K562 (cell line): Measurements from ENCODE around the gene TBXAS1. TPM values are rescaled to one million over a fixed set of nuclear protein-coding genes. Genes with fewer than 3 reads are reported as not detected.

Experiments used
- CBFA2T2 ChIP-seq: fragments of 450-650 bp; conservative IDR thresholded peaks from 2 replicates; pipeline ENCODE4 v1.6.1; 2017; ENCODE audit warnings: mild to moderate bottlenecking
- GABPA ChIP-seq: fragments of 200-800 bp; sonication (Bioruptor generic); conservative IDR thresholded peaks from 2 replicates; pipeline ENCODE4 v1.6.1; 2016; ENCODE audit warnings: low read depth, missing genetic modification characterization, missing compliant biosample characterization
- GTF2A2 ChIP-seq: IDR thresholded peaks from 2 replicates; pipeline ENCODE4 v1.6.1; 2016; ENCODE audit warnings: mild to moderate bottlenecking, missing genetic modification characterization, missing compliant biosample characterization
- NKRF ChIP-seq: fragments of 450-650 bp; IDR thresholded peaks from 2 replicates; pipeline ENCODE4 v1.6.1; 2016; ENCODE audit warnings: borderline replicate concordance
- NR2C1 ChIP-seq, 2 experiments: fragments of 450-650 bp; IDR thresholded peaks; 2 replicates each; pipeline ENCODE4 v1.6.1; 2017; ENCODE audit warnings: mild to moderate bottlenecking in 2 of 2, antibody characterized with exemption in 1 of 2, inconsistent platforms in 1 of 2, missing compliant biosample characterization in 1 of 2, missing genetic modification characterization in 1 of 2
- PCBP1 ChIP-seq: fragments of 200-400 bp; formaldehyde crosslinking; IDR thresholded peaks from 2 replicates; pipeline ENCODE4 v1.6.1; 2018; ENCODE audit warnings: mild to moderate bottlenecking, low read depth, low read length; ENCODE audit not compliant: poor library complexity, severe bottlenecking
- POLR2AphosphoS5 ChIP-seq: IDR thresholded peaks from 2 replicates; pipeline ENCODE4 v1.6.1; 2011; ENCODE audit warnings: mild to moderate bottlenecking, low read depth, low read length, moderate library complexity; ENCODE audit not compliant: control insufficient read depth, insufficient read depth
- PREB ChIP-seq: sonication (generic); formaldehyde crosslinking; IDR thresholded peaks from 2 replicates; pipeline ENCODE4 v1.8.1; 2023; ENCODE audit warnings: mild to moderate bottlenecking, missing genetic modification reagents
- RHOXF2B ChIP-seq: fragments of 250-450 bp; sonication (Bioruptor Pico); conservative IDR thresholded peaks from 2 replicates; pipeline ENCODE4 v1.5.1; 2021
- TBL1XR1 ChIP-seq, 2 experiments: IDR thresholded peaks; 2 replicates each; pipeline ENCODE4 v1.6.1; 2012; ENCODE audit warnings: improper control_type of control experiment in 2 of 2, low read length in 2 of 2, mild to moderate bottlenecking in 1 of 2
- ZC3H11A ChIP-seq: IDR thresholded peaks from 2 replicates; pipeline ENCODE4 v1.6.1; 2012; ENCODE audit warnings: low read depth, low read length, improper control_type of control experiment
- ZNF384 ChIP-seq: IDR thresholded peaks from 2 replicates; pipeline ENCODE4 v1.6.1; 2012; ENCODE audit warnings: low read depth, low read length, improper control_type of control experiment
- polyA plus RNA-seq, 8 experiments: library from polyadenylated mRNA; depleted of rRNA in 4 of 8; stranded (reverse) in 5 of 8; unstranded in 3 of 8; fragments of >200 nt; fragmentation: Nextera tagmentation in 2 of 8; fragmentation: Illumina TruSeq in 1 of 8; extraction: Ambion mirVana in 2 of 8; extraction: Trizol in 1 of 8; gene quantifications; 2 replicates each; pipeline versions ENCODE4 v1.2.1 to v1.2.3, GENCODE V29; 2011 to 2014; ENCODE audit warnings: inconsistent platforms in 1 of 8, missing spikeins in 1 of 8
- total RNA-seq, 7 experiments: library from RNA; depleted of rRNA in 6 of 7; stranded (reverse); fragments of >200 nt in 6 of 7; fragmentation: Illumina TruSeq in 2 of 7; extraction: Trizol in 2 of 7; gene quantifications; 2 replicates each; pipeline versions ENCODE4 v1.2.1 to v1.2.3, GENCODE V29; 2011 to 2021; ENCODE audit warnings: low replicate concordance in 1 of 7
- TF ChIP-seq, protein P1 (sequence below): sonication (generic); formaldehyde crosslinking; IDR thresholded peaks from 2 replicates; pipeline ENCODE4 v1.8.1; 2023; ENCODE audit warnings: mild to moderate bottlenecking, missing genetic modification reagents
- TF ChIP-seq, protein P2 (sequence below): fragments of 250-450 bp; sonication (Bioruptor Pico); IDR thresholded peaks from 2 replicates; pipeline ENCODE4 v1.4.0; 2020; ENCODE audit warnings: mild to moderate bottlenecking, moderate library complexity
- TF ChIP-seq, protein P3 (sequence below): fragments of 450-650 bp; formaldehyde crosslinking; conservative IDR thresholded peaks from 2 replicates; pipeline ENCODE4 v1.4.0; 2022; ENCODE audit warnings: mild to moderate bottlenecking, missing genetic modification characterization

Gene TBXAS1
- total and polyA plus RNA-seq, 9 of the 15 experiments (the other 6 are each of a cell fraction or from before 2014, with no cell fraction given) = 1.1 to 8.3 (median 1.9) TPM

GRCh38 chr7:139976838-139977656 lies 148.0 kb downstream of the TBXAS1 start (continued):
- TF ChIP-seq TBL1XR1 (IDR thresholded peaks at IDR 0.05; ENCODE audit: low read length in 2 of 2) = 0 out of 4 replicates have a peak, but pooled peaks of 1 of the 2 experiments have one; percentile 19
- TF ChIP-seq, protein P1, sequence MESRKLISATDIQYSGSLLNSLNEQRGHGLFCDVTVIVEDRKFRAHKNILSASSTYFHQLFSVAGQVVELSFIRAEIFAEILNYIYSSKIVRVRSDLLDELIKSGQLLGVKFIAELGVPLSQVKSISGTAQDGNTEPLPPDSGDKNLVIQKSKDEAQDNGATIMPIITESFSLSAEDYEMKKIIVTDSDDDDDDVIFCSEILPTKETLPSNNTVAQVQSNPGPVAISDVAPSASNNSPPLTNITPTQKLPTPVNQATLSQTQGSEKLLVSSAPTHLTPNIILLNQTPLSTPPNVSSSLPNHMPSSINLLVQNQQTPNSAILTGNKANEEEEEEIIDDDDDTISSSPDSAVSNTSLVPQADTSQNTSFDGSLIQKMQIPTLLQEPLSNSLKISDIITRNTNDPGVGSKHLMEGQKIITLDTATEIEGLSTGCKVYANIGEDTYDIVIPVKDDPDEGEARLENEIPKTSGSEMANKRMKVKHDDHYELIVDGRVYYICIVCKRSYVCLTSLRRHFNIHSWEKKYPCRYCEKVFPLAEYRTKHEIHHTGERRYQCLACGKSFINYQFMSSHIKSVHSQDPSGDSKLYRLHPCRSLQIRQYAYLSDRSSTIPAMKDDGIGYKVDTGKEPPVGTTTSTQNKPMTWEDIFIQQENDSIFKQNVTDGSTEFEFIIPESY = no peak
- peak; percentile 39; the same call in 1 of the 2 replicates for TF ChIP-seq GABPA (tag)
- TF ChIP-seq, protein P2, sequence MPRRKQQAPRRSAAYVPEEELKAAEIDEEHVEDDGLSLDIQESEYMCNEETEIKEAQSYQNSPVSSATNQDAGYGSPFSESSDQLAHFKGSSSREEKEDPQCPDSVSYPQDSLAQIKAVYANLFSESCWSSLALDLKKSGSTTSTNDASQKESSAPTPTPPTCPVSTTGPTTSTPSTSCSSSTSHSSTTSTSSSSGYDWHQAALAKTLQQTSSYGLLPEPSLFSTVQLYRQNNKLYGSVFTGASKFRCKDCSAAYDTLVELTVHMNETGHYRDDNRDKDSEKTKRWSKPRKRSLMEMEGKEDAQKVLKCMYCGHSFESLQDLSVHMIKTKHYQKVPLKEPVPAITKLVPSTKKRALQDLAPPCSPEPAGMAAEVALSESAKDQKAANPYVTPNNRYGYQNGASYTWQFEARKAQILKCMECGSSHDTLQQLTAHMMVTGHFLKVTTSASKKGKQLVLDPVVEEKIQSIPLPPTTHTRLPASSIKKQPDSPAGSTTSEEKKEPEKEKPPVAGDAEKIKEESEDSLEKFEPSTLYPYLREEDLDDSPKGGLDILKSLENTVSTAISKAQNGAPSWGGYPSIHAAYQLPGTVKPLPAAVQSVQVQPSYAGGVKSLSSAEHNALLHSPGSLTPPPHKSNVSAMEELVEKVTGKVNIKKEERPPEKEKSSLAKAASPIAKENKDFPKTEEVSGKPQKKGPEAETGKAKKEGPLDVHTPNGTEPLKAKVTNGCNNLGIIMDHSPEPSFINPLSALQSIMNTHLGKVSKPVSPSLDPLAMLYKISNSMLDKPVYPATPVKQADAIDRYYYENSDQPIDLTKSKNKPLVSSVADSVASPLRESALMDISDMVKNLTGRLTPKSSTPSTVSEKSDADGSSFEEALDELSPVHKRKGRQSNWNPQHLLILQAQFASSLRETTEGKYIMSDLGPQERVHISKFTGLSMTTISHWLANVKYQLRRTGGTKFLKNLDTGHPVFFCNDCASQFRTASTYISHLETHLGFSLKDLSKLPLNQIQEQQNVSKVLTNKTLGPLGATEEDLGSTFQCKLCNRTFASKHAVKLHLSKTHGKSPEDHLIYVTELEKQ (CRISPR knock-in tag) = no peak
- TF ChIP-seq RHOXF2B (CRISPR knock-in tag) = no peak
- TF ChIP-seq POLR2AphosphoS5 = peak; percentile 70; the same call in 1 of the 2 replicates
- no peak for TF ChIP-seq CBFA2T2
- 0 out of 2 replicates have a peak, but pooled peaks have one; percentile 23 for TF ChIP-seq PREB (CRISPR knock-in tag)
- TF ChIP-seq NR2C1 (IDR thresholded peaks at IDR 0.05) = 0 out of 2 replicates have a peak, but pooled peaks have one; percentile 12
- 0 out of 2 replicates have a peak, but pooled peaks have one; percentile 21 for TF ChIP-seq NR2C1 (tag; IDR thresholded peaks at IDR 0.05)
- TF ChIP-seq, protein P3, sequence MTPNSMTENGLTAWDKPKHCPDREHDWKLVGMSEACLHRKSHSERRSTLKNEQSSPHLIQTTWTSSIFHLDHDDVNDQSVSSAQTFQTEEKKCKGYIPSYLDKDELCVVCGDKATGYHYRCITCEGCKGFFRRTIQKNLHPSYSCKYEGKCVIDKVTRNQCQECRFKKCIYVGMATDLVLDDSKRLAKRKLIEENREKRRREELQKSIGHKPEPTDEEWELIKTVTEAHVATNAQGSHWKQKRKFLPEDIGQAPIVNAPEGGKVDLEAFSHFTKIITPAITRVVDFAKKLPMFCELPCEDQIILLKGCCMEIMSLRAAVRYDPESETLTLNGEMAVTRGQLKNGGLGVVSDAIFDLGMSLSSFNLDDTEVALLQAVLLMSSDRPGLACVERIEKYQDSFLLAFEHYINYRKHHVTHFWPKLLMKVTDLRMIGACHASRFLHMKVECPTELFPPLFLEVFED (CRISPR knock-in tag) = peak; percentile 40; the same call in 1 of the 2 replicates
- 0 out of 2 replicates have a peak, but pooled peaks have one; percentile 57 for TF ChIP-seq GTF2A2 (tag)
- peak; percentile 85 for TF ChIP-seq NKRF
- TF ChIP-seq ZC3H11A = no peak
- TF ChIP-seq PCBP1 = no peak
- TF ChIP-seq ZNF384 = no peak
